Stimulated activated CD8-positive, alpha-beta memory T cell treated with anti-CD3 and anti-CD28 coated beads, Interleukin-15, amount 100 ng/mL, for 24 hours (primary cell): Measurements from ENCODE around the gene ZNF513.
A peak's percentile ranks its signal among the peaks of the same experiment; 100 is the strongest.

Experiments used
- DNase-seq: peaks from one replicate; pipeline ENCODE4 v3.0.0-alpha.2; 2020; ENCODE audit warnings: low read depth

ZNF513 gene

DNA sequence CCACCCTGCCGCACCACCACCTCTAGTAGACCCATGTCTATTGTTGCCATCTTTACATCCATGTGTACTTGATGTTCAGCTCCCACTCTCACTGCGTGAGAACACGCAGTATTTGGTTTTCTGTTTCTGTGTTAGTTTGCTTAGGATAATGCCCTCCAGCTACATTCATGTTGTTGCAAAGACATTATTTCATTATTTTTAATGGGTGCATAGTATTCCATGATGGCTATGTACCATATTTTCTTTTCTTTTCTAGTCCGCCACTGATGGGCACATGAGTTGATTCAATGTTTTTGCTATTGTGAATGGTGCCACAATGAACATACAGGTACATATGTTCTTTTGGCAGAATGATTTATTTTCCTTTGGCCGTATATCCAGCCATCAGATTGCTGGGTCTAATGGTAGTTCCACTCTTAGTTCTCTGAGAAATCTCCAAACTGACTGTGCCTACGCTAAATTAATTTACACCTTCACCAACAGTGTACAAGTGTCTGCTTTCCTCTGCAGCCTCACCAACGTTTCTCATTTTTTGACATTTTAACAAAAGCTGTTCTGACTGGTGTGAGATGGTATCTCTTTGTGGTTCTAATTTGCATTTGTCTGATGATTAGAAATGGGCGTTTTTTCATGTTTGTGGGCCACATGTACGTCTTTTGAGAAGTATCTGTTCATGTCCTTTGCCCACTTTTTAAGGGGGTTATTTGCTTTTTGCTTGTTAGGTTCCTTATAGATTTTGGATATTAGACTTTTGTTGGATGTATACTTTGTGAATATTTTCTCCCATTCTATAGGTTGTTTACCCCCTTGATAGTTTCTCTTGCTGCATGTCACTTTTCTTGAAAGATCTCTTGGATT lies 10.5 kb upstream of the ZNF513 start:
- no peak for DNase-seq

GRCh38 chr2:27381577-27382181 lies 1.1 kb upstream of the ZNF513 start:
- no peak for DNase-seq

- no peak for DNase-seq
These were observed 503 bp downstream of the ZNF513 start for GRCh38 chr2:27379836-27380625.

- no peak for DNase-seq
These were observed 1.1 kb downstream of the ZNF513 start for GRCh38 chr2:27379383-27379835.

GRCh38 chr2:27378809-27379290 lies 1.7 kb downstream of the ZNF513 start:
- DNase-seq: no peak

DNA sequence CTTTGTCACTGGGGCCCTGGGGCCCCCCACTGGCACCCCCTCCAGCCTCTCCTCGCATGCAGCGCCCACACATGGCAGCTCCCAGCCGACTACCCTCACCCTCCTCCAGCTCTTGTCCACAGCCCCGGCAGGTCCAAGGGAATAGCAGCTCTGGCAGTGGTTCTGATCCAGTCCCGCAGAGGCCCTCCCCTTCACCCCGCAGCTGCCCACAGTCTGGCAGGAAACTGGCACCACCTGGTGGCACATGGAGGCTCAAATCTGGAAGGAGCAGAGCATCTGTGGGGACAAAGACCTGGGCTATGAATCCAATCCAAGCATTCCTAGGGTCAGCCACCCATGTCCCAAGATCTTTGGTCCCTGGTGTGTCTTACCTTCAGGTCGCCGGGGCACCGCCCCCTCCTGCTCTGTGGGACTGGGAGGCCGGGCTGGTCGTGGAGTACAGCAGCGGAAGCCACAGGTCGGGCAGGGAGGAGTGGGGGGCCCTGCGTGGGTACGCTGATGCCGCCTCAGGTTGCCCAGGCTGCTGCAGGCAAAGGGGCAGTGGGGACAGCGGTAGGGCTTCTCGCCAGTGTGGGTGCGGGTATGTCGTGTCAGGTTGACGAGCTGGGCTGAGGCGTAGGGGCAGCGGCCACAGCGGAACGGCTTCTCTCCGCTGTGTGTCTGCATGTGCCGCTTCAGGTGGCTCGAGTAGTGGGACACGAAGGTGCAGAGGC lies 2.3 kb downstream of the ZNF513 start:
- DNase-seq: no peak

DNA sequence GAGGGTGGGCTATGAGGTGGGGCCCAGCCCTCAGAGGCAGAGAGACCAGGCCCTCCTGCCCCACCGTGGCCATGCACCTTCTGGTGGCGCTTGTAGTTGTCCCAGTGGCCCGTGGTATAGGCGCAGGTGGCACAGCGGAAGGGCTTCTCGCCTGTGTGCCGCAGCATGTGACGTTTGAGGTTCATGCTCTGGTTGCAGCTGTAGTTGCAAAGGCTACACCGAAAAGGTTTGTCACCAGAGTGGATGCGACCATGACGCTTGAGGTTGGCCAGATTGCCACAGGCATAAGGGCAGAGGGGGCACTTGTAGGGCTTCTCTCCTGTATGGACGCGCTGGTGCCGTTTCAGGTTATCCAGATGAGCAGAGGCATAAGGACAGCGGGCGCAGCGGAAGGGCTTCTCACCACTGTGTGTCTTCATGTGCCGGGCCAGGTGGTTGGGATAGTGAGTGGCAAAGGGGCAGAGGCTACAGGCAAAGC lies 2.9 kb downstream of the ZNF513 start:
- DNase-seq: no peak

GRCh38 chr2:27376866-27377617 lies 3.5 kb downstream of the ZNF513 start:
- no peak for DNase-seq

GRCh38 chr2:27376151-27376865 lies 4.2 kb downstream of the ZNF513 start:
- no peak for DNase-seq

GRCh38 chr2:27375513-27376099 lies 4.9 kb downstream of the ZNF513 start:
- DNase-seq: no peak

- no peak for DNase-seq
These were observed 7.0 kb downstream of the ZNF513 start for GRCh38 chr2:27373567-27373966.

DNA sequence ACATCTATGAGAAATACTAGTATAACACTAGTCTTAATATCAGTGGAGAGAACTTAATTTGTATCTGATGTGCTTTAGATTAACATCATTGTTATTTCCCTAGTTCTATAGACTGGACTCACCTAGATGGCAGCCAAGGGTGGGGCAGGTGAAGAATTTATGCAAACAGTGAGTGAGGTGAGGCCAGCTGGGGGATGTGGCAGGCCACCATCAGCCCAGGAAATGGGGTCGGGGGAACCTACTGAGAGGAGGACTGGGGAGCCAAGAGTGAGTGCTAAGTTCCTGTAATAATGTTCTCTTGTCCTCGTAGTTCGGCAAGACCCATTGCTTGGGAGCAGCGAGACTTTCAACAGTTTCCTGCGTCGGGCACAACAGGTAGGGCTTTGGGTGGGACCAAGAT lies 7.6 kb downstream of the ZNF513 start:
- DNase-seq: no peak

- DNase-seq: no peak
These were observed 9.5 kb downstream of the ZNF513 start for GRCh38 chr2:27370816-27371620.

DNA sequence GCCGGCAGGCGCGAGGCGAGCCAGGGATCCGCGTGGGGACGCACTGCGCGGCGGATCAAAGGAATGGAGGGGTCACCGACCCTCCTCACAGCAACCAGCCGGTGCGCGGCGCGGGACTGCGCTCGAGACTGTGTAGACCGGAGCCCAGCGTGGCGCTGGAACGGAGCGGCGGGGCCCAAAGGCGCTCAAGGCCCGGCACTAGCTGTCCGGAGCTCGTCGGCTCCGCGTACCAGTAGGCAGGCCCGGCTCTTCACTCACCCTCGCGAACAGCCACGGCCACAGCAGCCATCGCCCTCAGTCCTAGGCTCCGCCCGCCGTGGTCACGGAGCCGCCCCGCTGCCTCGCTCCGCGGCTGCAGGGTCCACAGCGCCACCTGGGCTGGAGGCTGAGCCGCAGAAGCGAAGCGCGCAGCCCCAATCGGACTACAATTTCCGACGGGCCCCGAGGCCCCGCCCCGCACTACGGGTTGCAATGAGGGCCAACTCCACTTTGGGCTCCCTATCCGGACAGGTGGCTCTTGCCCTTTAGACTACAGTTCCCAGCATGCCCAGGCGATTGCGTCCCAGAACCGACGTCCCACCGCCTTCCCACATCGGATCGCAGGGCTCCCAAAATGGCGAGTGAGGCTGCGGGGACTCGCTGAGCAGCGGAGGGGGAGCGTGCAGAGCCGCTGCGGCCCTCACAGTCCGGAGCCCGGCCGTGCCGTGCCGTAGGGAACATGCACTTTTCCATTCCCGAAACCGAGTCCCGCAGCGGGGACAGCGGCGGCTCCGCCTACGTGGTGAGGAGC lies 10.3 kb downstream of the ZNF513 start, which contains the start of the genes EIF2B4 and SNX17:
EIF2B4 (minus strand) TSS at position 313 of the 790 bp plus-strand sequence; CDS start at position 289, 24 bp downstream.
SNX17 (plus strand) TSS at position 591 of the 790 bp plus-strand sequence; CDS start at position 719, 128 bp downstream.
- peak; percentile 97 for DNase-seq

GRCh38 chr2:27369471-27370025 lies 11.0 kb downstream of the ZNF513 start:
- DNase-seq: no peak

GRCh38 chr2:27363933-27364332 lies 16.6 kb downstream of the ZNF513 start:
- no peak for DNase-seq

GRCh38 chr2:27362678-27363420 lies 17.7 kb downstream of the ZNF513 start:
- DNase-seq: no peak
